IMR-90 (cell line): ENCODE results near the gene NME7. TPM values are rescaled to one million over a fixed set of nuclear protein-coding genes. Genes with fewer than 3 reads are reported as not detected.

Experiments
- ATAC-seq: fragments of 200-7000 bp; cut with Tn5 transposase; 2 replicates; pipeline ENCODE4 v1.9.1; 2020; ENCODE audit warnings: low read depth, mild to moderate bottlenecking, moderate library complexity
- Bru-seq: library from RNA; stranded (reverse); fragments of 400-500 nt; gene quantifications from one replicate; lab custom pipeline; 2021; lab: Mats Ljungman, UMichigan
- BruChase-seq, 2 experiments: library from RNA; stranded (reverse); fragments of 400-500 nt; gene quantifications; one replicate each; lab custom pipeline; 2021; lab: Mats Ljungman, UMichigan
- BruUV-seq: library from RNA; stranded (reverse); fragments of 400-500 nt; replicated peaks from 2 replicates; lab custom pipeline; 2021; lab: Mats Ljungman, UMichigan
- CTCF ChIA-PET: fragments of 300-600 bp; formaldehyde crosslinking; extraction: SDS; loops from one replicate; lab custom pipeline; 2021; ENCODE audit warnings: antibody characterized with exemption; lab: Yijun Ruan, JAX
- POLR2A ChIA-PET: fragments of 300-600 bp; sonication (Branson Sonifier 250); formaldehyde crosslinking; loops from one replicate; lab custom pipeline; 2022; ENCODE audit warnings: antibody characterized with exemption; ENCODE audit not compliant: unreplicated experiment; lab: Charles Lee
- DNase-seq: peaks from one replicate; pipeline ENCODE4 v3.0.0; 2013
- H2AFZ ChIP-seq: replicated peaks from 2 replicates; pipeline ENCODE3; 2013; ENCODE audit warnings: low read length, mild to moderate bottlenecking; ENCODE audit not compliant: poor library complexity
- H2AK5ac ChIP-seq: 2 replicates; pipeline ENCODE4 v1.6.1; 2013; ENCODE audit warnings: low read depth, low read length, inconsistent platforms
- H2AK9ac ChIP-seq: replicated peaks from 2 replicates; pipeline ENCODE3; 2013; ENCODE audit warnings: mild to moderate bottlenecking, low read depth, low read length, moderate library complexity; ENCODE audit not compliant: poor library complexity
- H2BK120ac ChIP-seq: 2 replicates; pipeline ENCODE4 v1.6.1; 2013; ENCODE audit warnings: low read depth, low read length, inconsistent platforms
- H2BK15ac ChIP-seq: 3 replicates; pipeline ENCODE4 v1.6.1; 2013; ENCODE audit warnings: low read depth, low read length, inconsistent platforms
- H2BK20ac ChIP-seq: 2 replicates; pipeline ENCODE4 v1.6.1; 2013; ENCODE audit warnings: low read depth, mild to moderate bottlenecking, inconsistent platforms, low read length, moderate library complexity
- H2BK5ac ChIP-seq: 2 replicates; pipeline ENCODE4 v1.6.1; 2013; ENCODE audit warnings: mild to moderate bottlenecking, low read depth, low read length, inconsistent platforms; ENCODE audit not compliant: poor library complexity, severe bottlenecking
- H3K14ac ChIP-seq: replicated peaks from 2 replicates; pipeline ENCODE4 v1.6.1; 2013; ENCODE audit warnings: low read depth, low read length, inconsistent platforms
- H3K18ac ChIP-seq: 2 replicates; pipeline ENCODE4 v1.6.1; 2013; ENCODE audit warnings: low read depth, low read length, control low read depth
- H3K23ac ChIP-seq: 2 replicates; pipeline ENCODE4 v1.6.1; 2013; ENCODE audit warnings: low read depth, low read length, inconsistent platforms
- H3K27ac ChIP-seq: 2 replicates; pipeline ENCODE4 v1.5.1; 2013; ENCODE audit warnings: mild to moderate bottlenecking, control low read depth, low read length; ENCODE audit not compliant: insufficient read depth
- H3K27me3 ChIP-seq: 2 replicates; pipeline ENCODE4 v1.6.1; 2013; ENCODE audit warnings: low read length; ENCODE audit not compliant: control insufficient read depth, insufficient read depth
- H3K36me3 ChIP-seq: 2 replicates; pipeline ENCODE4 v1.6.1; 2013; ENCODE audit warnings: low read length, mixed read lengths; ENCODE audit not compliant: control insufficient read depth, insufficient read depth
- H3K4ac ChIP-seq: 2 replicates; pipeline ENCODE4 v1.6.1; 2013; ENCODE audit warnings: low read depth, low read length, inconsistent platforms
- H3K4me1 ChIP-seq: 2 replicates; pipeline ENCODE4 v1.6.1; 2013; ENCODE audit warnings: low read length, mixed read lengths; ENCODE audit not compliant: control insufficient read depth, insufficient read depth
- H3K4me2 ChIP-seq: 2 replicates; pipeline ENCODE4 v1.6.1; 2013; ENCODE audit warnings: low read depth, mild to moderate bottlenecking, control low read depth, low read length, moderate library complexity
- H3K4me3 ChIP-seq: 2 replicates; pipeline ENCODE4 v1.5.1; 2013; ENCODE audit warnings: low read depth, mild to moderate bottlenecking, control low read depth, low read length, moderate library complexity; ENCODE audit not compliant: insufficient read depth
- H3K56ac ChIP-seq: 2 replicates; pipeline ENCODE4 v1.6.1; 2013; ENCODE audit warnings: low read length, inconsistent platforms; ENCODE audit not compliant: insufficient read depth; ENCODE audit errors: extremely low read depth
- H3K79me1 ChIP-seq, 2 experiments: 2 replicates each; pipeline ENCODE4 v1.6.1; 2013; ENCODE audit warnings: low read length in 2 of 2, inconsistent platforms in 1 of 2, low read depth in 1 of 2
- H3K9ac ChIP-seq: 2 replicates; pipeline ENCODE4 v1.6.1; 2013; ENCODE audit warnings: low read depth, low read length, control low read depth
- H3K9me1 ChIP-seq: 2 replicates; pipeline ENCODE4 v1.6.1; 2013; ENCODE audit warnings: low read length, inconsistent platforms; ENCODE audit not compliant: insufficient read depth
- H3K9me3 ChIP-seq: 2 replicates; pipeline ENCODE4 v1.6.1; 2013; ENCODE audit warnings: low read length; ENCODE audit not compliant: control insufficient read depth, insufficient read depth
- H4K20me1 ChIP-seq: 2 replicates; pipeline ENCODE4 v1.6.1; 2013; ENCODE audit warnings: low read length, inconsistent platforms; ENCODE audit not compliant: insufficient read depth
- H4K5ac ChIP-seq: 2 replicates; pipeline ENCODE4 v1.6.1; 2013; ENCODE audit warnings: mild to moderate bottlenecking, low read depth, low read length, control low read depth
- H4K8ac ChIP-seq, 2 experiments: 2 replicates each; pipeline ENCODE4 v1.6.1; 2013; ENCODE audit warnings: low read depth in 2 of 2, low read length in 2 of 2, control low read depth in 1 of 2, inconsistent platforms in 1 of 2
- H4K91ac ChIP-seq: 2 replicates; pipeline ENCODE4 v1.6.1; 2013; ENCODE audit warnings: low read depth, low read length, inconsistent platforms; ENCODE audit not compliant: insufficient read depth
- BHLHE40 ChIP-seq: fragments of 150-350 bp; IDR thresholded peaks from 2 replicates; pipeline ENCODE4 v1.6.1; 2016; ENCODE audit warnings: mild to moderate bottlenecking, low read depth, low read length
- CHD1 ChIP-seq: IDR thresholded peaks from 2 replicates; pipeline ENCODE4 v1.6.1; 2012; ENCODE audit warnings: low read depth, low read length, improper control_type of control experiment
- MAZ ChIP-seq: IDR thresholded peaks from 2 replicates; pipeline ENCODE4 v1.6.1; 2012; ENCODE audit warnings: low read depth, mild to moderate bottlenecking, low read length, improper control_type of control experiment, moderate library complexity, borderline replicate concordance
- MXI1 ChIP-seq: IDR thresholded peaks from 2 replicates; pipeline ENCODE4 v1.6.1; 2012; ENCODE audit warnings: low read depth, mild to moderate bottlenecking, low read length, moderate library complexity, borderline replicate concordance
- POLR2A ChIP-seq: IDR thresholded peaks from 2 replicates; pipeline ENCODE4 v1.6.1; 2012; ENCODE audit warnings: mild to moderate bottlenecking, low read depth, low read length
- RFX5 ChIP-seq: IDR thresholded peaks from 2 replicates; pipeline ENCODE4 v1.8.0; 2012; ENCODE audit warnings: low read depth, mild to moderate bottlenecking, low read length, moderate library complexity
- SMC3 ChIP-seq: fragments of 150-350 bp; IDR thresholded peaks from 2 replicates; pipeline ENCODE4 v1.6.1; 2016; ENCODE audit warnings: low read depth, mild to moderate bottlenecking, antibody characterized with exemption, low read length, moderate library complexity
- WGBS, 2 experiments: methylation state at CpG; one replicate each; pipeline versions ENCODE4 v1.1.5 to v1.1.7; 2013; ENCODE audit warnings: missing lambda C conversion rate in 2 of 2; ENCODE audit not compliant: insufficient read length in 1 of 2; ENCODE audit errors: extremely low coverage in 2 of 2; 5-methylcytosine and 5-hydroxymethylcytosine counted together
- dilution Hi-C: fragments of 300-500 bp; cut with HindIII; formaldehyde crosslinking; loops from one replicate; pipeline ENCODE4 v1.14.3; 2018; ENCODE audit warnings: low sequenced_read_pairs; ENCODE audit not compliant: unreplicated experiment
- in situ Hi-C: fragments of 300-500 bp; cut with MboI; formaldehyde crosslinking; loops from 3 replicates; pipeline ENCODE4 v1.14.3; 2019; ENCODE audit warnings: low sequenced_read_pairs, inconsistent platforms, mixed read lengths
- intact Hi-C: fragments of 100-400 bp; cut with micrococcal nuclease; formaldehyde crosslinking; loops from 2 replicates; pipeline ENCODE4 v1.10.0; 2022
- long read RNA-seq: library from polyadenylated mRNA; unstranded; transcript quantifications from one replicate; pipeline ENCODE4 v2.0.0, GENCODE V29; 2021; ENCODE audit not compliant: unreplicated experiment
- polyA plus RNA-seq, 3 experiments: library from polyadenylated mRNA; depleted of rRNA; stranded (reverse); fragments of >200 nt; gene quantifications; 2 replicates each; pipeline ENCODE4 v1.2.3, GENCODE V29; 2012; ENCODE audit warnings: low replicate concordance in 1 of 3
- total RNA-seq: library from RNA; depleted of rRNA; stranded (reverse); fragments of >200 nt; gene quantifications from 2 replicates; pipeline ENCODE4 v1.2.3, GENCODE V29; 2012; rRNA removed
- TF ChIP-seq, protein P1 (sequence below): fragments of 150-350 bp; IDR thresholded peaks from 2 replicates; pipeline ENCODE4 v1.6.1; 2017; ENCODE audit warnings: mild to moderate bottlenecking, antibody characterized with exemption, low read length, low read depth
- TF ChIP-seq, protein P2 (sequence below): conservative IDR thresholded peaks from 2 replicates; pipeline ENCODE4 v1.5.1; 2012; ENCODE audit warnings: mild to moderate bottlenecking, low read depth, low read length, improper control_type of control experiment

Gene NME7, protein sequence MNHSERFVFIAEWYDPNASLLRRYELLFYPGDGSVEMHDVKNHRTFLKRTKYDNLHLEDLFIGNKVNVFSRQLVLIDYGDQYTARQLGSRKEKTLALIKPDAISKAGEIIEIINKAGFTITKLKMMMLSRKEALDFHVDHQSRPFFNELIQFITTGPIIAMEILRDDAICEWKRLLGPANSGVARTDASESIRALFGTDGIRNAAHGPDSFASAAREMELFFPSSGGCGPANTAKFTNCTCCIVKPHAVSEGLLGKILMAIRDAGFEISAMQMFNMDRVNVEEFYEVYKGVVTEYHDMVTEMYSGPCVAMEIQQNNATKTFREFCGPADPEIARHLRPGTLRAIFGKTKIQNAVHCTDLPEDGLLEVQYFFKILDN
- total RNA-seq, result 18.3 and 44.4 TPM in 2 replicates
- polyA plus RNA-seq (2012; rRNA removed), result 14.6 and 22.4 TPM in 2 replicates
- 2.4 and 3.8 TPM in 2 replicates for polyA plus RNA-seq (2012; cell fraction: cytosol; rRNA removed)
- polyA plus RNA-seq (2012; cell fraction: nucleus; rRNA removed; ENCODE audit: low replicate concordance), result 0.62 and 4.6 TPM in 2 replicates
- percentile 55 among the genes with signal in this experiment for Bru-seq, nascent RNA
- BruChase-seq, experiment 1, labeled RNA remaining after a 6-hour chase, result percentile 43 among the genes with signal in this experiment
- percentile 44 among the genes with signal in this experiment for BruChase-seq, experiment 2, labeled RNA remaining after a 2-hour chase
- long read RNA-seq, transcript NME7-201 (12 exons, 1,642 nt), result major isoform, 12 of 18 reads
- long read RNA-seq, partial matches to known transcripts, result 1 of 18 reads
- long read RNA-seq, other reads (novel, unspliced or antisense), result 2 of 18 reads

DNA sequence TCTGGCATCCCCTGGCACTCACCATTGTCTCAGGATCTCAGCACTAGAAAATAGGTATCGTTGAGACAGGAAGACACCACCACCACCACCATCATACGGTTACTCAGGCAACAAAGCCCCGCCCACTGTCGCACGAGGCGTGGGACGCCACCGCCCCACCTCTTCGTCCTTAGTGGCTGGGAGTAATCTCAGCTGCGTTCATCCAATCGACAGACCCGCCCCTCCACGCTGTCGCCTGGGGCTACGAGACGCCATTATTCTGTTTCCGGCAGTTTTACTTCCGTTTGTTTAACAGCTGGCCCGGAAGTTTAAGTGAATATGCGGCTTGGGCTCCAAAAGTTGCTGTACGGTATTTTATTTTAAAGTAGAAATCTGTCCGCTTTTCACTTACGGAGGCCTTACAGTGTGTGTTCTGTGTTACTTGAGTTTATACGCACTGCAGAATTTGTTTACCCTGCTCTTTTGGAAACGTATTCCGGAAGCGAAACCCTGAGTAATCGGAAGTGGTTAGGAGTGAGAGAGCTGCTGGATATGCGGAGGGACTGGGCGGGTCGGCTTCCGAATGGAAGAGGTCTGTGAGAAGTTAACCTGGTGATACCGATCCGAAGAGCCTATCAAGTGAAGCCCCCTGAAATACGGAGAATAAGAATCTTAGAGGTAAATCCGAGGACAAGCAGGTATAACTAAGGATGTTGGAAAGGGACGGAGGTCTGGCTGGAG is at the start of gene NME7, which contains the start of gene BLZF1:
Gene NME7 (minus strand): TSS at position 112 of the 720 bp plus-strand sequence. CDS start 87 bp downstream, at position 25.
Gene BLZF1 (plus strand): TSS at position 510 of the 720 bp plus-strand sequence. CDS start 1,328 bp downstream, outside the sequence.
- Histone ChIP-seq H2BK120ac (peak within 1 kb of the TSS; percentile 94), H3K4me1 (0 out of 2 replicates have a peak, but pooled peaks cover 4% of the 10 kb centered on the region), H3K4me3 (peak within 1 kb of the TSS; percentile 48), H2AFZ (peak within 1 kb of the TSS; percentile 89), H4K8ac (peak within 1 kb of the TSS; percentile 81 to 96), H3K4me2 (peak within 1 kb of the TSS; percentile 90), H3K36me3 (peaks cover 5% of the 10 kb centered on the region), H3K14ac (peak within 1 kb of the TSS; percentile 94), H2BK5ac (peak within 1 kb of the TSS; percentile 88), H3K79me1 (peaks cover 20 to 37% of the 10 kb centered on the region in 2 experiments; a peak in 3 of 4 replicates), H3K27me3 (no peaks in the 10 kb centered on the region), H3K27ac (peak within 1 kb of the TSS; percentile 62), H3K9ac (peak within 1 kb of the TSS; percentile 85), H3K9me1 (peaks cover 3% of the 10 kb centered on the region; the same call in 1 of the 2 replicates), H2AK9ac (peak within 1 kb of the TSS; percentile 71), H2BK20ac (peak within 1 kb of the TSS; percentile 93), H4K91ac (peak within 1 kb of the TSS; percentile 89), H2AK5ac (peak within 1 kb of the TSS; percentile 15; the same call in 1 of the 2 replicates), H2BK15ac (peak within 1 kb of the TSS; percentile 64; the same call in 1 of the 3 replicates), H3K18ac (peak within 1 kb of the TSS; percentile 62; the same call in 1 of the 2 replicates), H3K4ac (peak within 1 kb of the TSS; percentile 86), H3K56ac (peak within 1 kb of the TSS; percentile 98), H3K23ac (peak within 1 kb of the TSS; percentile 90), H4K5ac (peak within 1 kb of the TSS; percentile 75), H4K20me1 (no peaks in the 10 kb centered on the region), H3K9me3 (no peaks in the 10 kb centered on the region)
- DNase-seq (peak; percentile 96), ATAC-seq (peak; percentile 99)
- BruUV-seq, result no TSS peak
- WGBS, 2 experiments, result 0% methylated on average over 19 of the region's 37 CpGs; no CpG with 5 or more reads in 1 of the 2 experiments
- POLR2A ChIA-PET, result no interaction called here
- intact Hi-C loops, result loop anchor here (1.0 to 5.0 kb wide), 3 partner anchors 117 to 261 kb away; partner anchors contain the start of genes ATP1B1 and SLC19A2
- dilution Hi-C loops, result no loop called here
- in situ Hi-C loops, result loop anchor here (5.0 to 25.0 kb wide), 2 partner anchors 251 to 1031 kb away; no protein-coding TSS in a partner anchor
- CTCF ChIA-PET, result interaction anchor here (1.1 to 1.4 kb wide), 2 partner anchors 19 to 1025 kb away, joined by 3 to 4 read pairs; no protein-coding TSS in a partner anchor
- TF ChIP-seq, protein P1, sequence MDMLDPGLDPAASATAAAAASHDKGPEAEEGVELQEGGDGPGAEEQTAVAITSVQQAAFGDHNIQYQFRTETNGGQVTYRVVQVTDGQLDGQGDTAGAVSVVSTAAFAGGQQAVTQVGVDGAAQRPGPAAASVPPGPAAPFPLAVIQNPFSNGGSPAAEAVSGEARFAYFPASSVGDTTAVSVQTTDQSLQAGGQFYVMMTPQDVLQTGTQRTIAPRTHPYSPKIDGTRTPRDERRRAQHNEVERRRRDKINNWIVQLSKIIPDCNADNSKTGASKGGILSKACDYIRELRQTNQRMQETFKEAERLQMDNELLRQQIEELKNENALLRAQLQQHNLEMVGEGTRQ, result 0 out of 2 replicates have a peak, but pooled peaks have one; percentile 2
- TF ChIP-seq CHD1 (no peak), SMC3 (no peak), POLR2A (peak; percentile 81), MAZ (peak; percentile 70; the same call in 1 of the 2 replicates), RFX5 (no peak), MXI1 (peak; percentile 93), BHLHE40 (peak; percentile 43; the same call in 1 of the 2 replicates)
- TF ChIP-seq, protein P2, sequence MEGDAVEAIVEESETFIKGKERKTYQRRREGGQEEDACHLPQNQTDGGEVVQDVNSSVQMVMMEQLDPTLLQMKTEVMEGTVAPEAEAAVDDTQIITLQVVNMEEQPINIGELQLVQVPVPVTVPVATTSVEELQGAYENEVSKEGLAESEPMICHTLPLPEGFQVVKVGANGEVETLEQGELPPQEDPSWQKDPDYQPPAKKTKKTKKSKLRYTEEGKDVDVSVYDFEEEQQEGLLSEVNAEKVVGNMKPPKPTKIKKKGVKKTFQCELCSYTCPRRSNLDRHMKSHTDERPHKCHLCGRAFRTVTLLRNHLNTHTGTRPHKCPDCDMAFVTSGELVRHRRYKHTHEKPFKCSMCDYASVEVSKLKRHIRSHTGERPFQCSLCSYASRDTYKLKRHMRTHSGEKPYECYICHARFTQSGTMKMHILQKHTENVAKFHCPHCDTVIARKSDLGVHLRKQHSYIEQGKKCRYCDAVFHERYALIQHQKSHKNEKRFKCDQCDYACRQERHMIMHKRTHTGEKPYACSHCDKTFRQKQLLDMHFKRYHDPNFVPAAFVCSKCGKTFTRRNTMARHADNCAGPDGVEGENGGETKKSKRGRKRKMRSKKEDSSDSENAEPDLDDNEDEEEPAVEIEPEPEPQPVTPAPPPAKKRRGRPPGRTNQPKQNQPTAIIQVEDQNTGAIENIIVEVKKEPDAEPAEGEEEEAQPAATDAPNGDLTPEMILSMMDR, result no peak
